ENCODE data around the gene TRAK1. TPM values are rescaled to one million over a fixed set of nuclear protein-coding genes. Genes with fewer than 3 reads are reported as not detected.

The TRAK1 gene
- total RNA-seq, 1 experiment from 2014 or later: 41.0 TPM

- TF ChIP-seq FOXP1 (CRISPR knock-in tag; IDR thresholded peaks at IDR 0.05; ENCODE audit: borderline replicate concordance) (no peak), ZNF396 (CRISPR knock-in tag; IDR thresholded peaks at IDR 0.05; ENCODE audit: borderline replicate concordance) (no peak), ZNF671 (CRISPR knock-in tag; IDR thresholded peaks at IDR 0.05) (no peak), MXD4 (CRISPR knock-in tag; IDR thresholded peaks at IDR 0.05; ENCODE audit: borderline replicate concordance) (no peak), CDX4 (CRISPR knock-in tag; IDR thresholded peaks at IDR 0.05; ENCODE audit: borderline replicate concordance) (no peak), SOX15 (CRISPR knock-in tag; IDR thresholded peaks at IDR 0.05) (no peak), SMAD4 (CRISPR knock-in tag; IDR thresholded peaks at IDR 0.05) (no peak), AFF4 (CRISPR knock-in tag; IDR thresholded peaks at IDR 0.05; ENCODE audit: borderline replicate concordance) (no peak)
Measured at GRCh38 chr3:42189736-42190135, 98.6 kb downstream of the TRAK1 start (continued).

GRCh38 chr3:42190701-42191442, 99.7 kb downstream of the TRAK1 start:
- DNase-seq (ENCODE audit: low spot score) (peak; percentile 76), ATAC-seq (peak; percentile 75)
- TF ChIP-seq CTCF (IDR thresholded peaks at IDR 0.05) (peak; percentile 90), ERG (CRISPR knock-in tag; IDR thresholded peaks at IDR 0.05) (no peak)
- Mint-ChIP-seq H3K9me3 (no peaks in the 10 kb centered on the region), H3K4me1 (peaks cover 38% of the 10 kb centered on the region), H3K27ac (peak overlapping the region; percentile 90; the same call in 1 of the 2 replicates), H3K4me3 (no peak overlapping the region), H3K27me3 (ENCODE audit: low read depth) (no peaks in the 10 kb centered on the region), H3K36me3 (peaks cover 38% of the 10 kb centered on the region)
- ChIA-PET CTCF (interaction anchor here (0.5 to 5.5 kb wide), 59 partner anchors 9 to 978 kb away, joined by 3 to 164 read pairs (median 4); partner anchors contain the start of gene ULK4), POLR2A (interaction anchor here (1.0 kb wide), 1 partner anchor 71 kb away, joined by 3 read pairs; no protein-coding TSS in a partner anchor)

- POLR2A ChIA-PET: interaction anchor here (1.0 kb wide), 1 partner anchor 71 kb away, joined by 3 read pairs; no protein-coding TSS in a partner anchor
- H3K36me3 Mint-ChIP-seq: peaks cover 38% of the 10 kb centered on the region
- peaks cover 38% of the 10 kb centered on the region for H3K4me1 Mint-ChIP-seq
- no peak for DNase-seq (ENCODE audit: low spot score)
- CTCF ChIA-PET: interaction anchor here (0.6 to 5.5 kb wide), 57 partner anchors 9 to 979 kb away, joined by 3 to 164 read pairs (median 4); partner anchors contain the start of gene ULK4
- no peaks in the 10 kb centered on the region for H3K9me3 Mint-ChIP-seq
- H3K4me3 Mint-ChIP-seq: no peak overlapping the region
- H3K27ac Mint-ChIP-seq: no peak overlapping the region
- peak; percentile 17 for ATAC-seq
- H3K27me3 Mint-ChIP-seq (ENCODE audit: low read depth): no peaks in the 10 kb centered on the region
- TF ChIP-seq IRF2 (CRISPR knock-in tag; IDR thresholded peaks at IDR 0.05; ENCODE audit: borderline replicate concordance, low read depth) (no peak), ZNF317 (CRISPR knock-in tag; IDR thresholded peaks at IDR 0.05; ENCODE audit: borderline replicate concordance, low read depth) (no peak), ZNF512 (CRISPR knock-in tag; IDR thresholded peaks at IDR 0.05; ENCODE audit: borderline replicate concordance) (no peak), RELA (CRISPR knock-in tag; IDR thresholded peaks at IDR 0.05; ENCODE audit: borderline replicate concordance) (no peak), NR1H2 (CRISPR knock-in tag; IDR thresholded peaks at IDR 0.05) (no peak), GRHL2 (CRISPR knock-in tag; IDR thresholded peaks at IDR 0.05; ENCODE audit: insufficient replicate concordance, severe bottlenecking) (no peak), ZBTB43 (CRISPR knock-in tag; IDR thresholded peaks at IDR 0.05) (no peak), ZBTB21 (CRISPR knock-in tag; IDR thresholded peaks at IDR 0.05; ENCODE audit: borderline replicate concordance) (no peak), KAT7 (CRISPR knock-in tag; IDR thresholded peaks at IDR 0.05; ENCODE audit: borderline replicate concordance) (no peak), RORB (CRISPR knock-in tag; IDR thresholded peaks at IDR 0.05) (no peak)
Measured at GRCh38 chr3:42191443-42191747, 100.2 kb downstream of the TRAK1 start.
